Panc1 (cell line): ENCODE results near the gene EFNA5. TPM values are rescaled to one million over a fixed set of nuclear protein-coding genes. Genes with fewer than 3 reads are reported as not detected.

Source experiments
- ATAC-seq: fragments of 200-7000 bp; cut with Tn5 transposase; 2 replicates; pipeline ENCODE4 v1.9.1; 2020; ENCODE audit warnings: mild to moderate bottlenecking, moderate library complexity
- BruUV-seq: library from RNA; stranded (reverse); fragments of 400-500 nt; replicated peaks from 2 replicates; lab custom pipeline; 2021; lab: Mats Ljungman, UMichigan
- CTCF ChIA-PET: fragments of 300-600 bp; sonication (Branson Sonifier 250); formaldehyde crosslinking; loops from one replicate; lab custom pipeline; 2022; ENCODE audit warnings: antibody characterized with exemption; lab: Charles Lee
- POLR2A ChIA-PET: fragments of 300-600 bp; sonication (Branson Sonifier 250); formaldehyde crosslinking; loops from one replicate; lab custom pipeline; 2022; ENCODE audit warnings: antibody characterized with exemption; lab: Charles Lee
- DNase-seq: peaks from one replicate; pipeline ENCODE4 v3.0.0-alpha.2; 2010; ENCODE audit warnings: low read depth, low spot score
- H3K27ac ChIP-seq: 2 replicates; pipeline ENCODE4 v1.5.1; 2011; ENCODE audit warnings: mild to moderate bottlenecking, low read length, inconsistent platforms
- H3K27me3 ChIP-seq: fragments of 200-500 bp; sonication (Bioruptor generic); 2 replicates; pipeline ENCODE4 v1.6.0; 2014; ENCODE audit warnings: low read length, inconsistent platforms; ENCODE audit not compliant: control insufficient read depth, insufficient read depth
- H3K36me3 ChIP-seq: fragments of 200-500 bp; sonication (Bioruptor generic); 2 replicates; pipeline ENCODE4 v1.5.1; 2014; ENCODE audit warnings: inconsistent platforms, mild to moderate bottlenecking, low read length, moderate library complexity; ENCODE audit not compliant: control insufficient read depth, insufficient read depth
- H3K4me1 ChIP-seq: 2 replicates; pipeline ENCODE4 v1.5.1; 2011; ENCODE audit warnings: inconsistent platforms, mild to moderate bottlenecking, low read length, moderate library complexity; ENCODE audit not compliant: control insufficient read depth, insufficient read depth
- H3K4me3 ChIP-seq, 2 experiments: 2 replicates each; pipeline ENCODE4 v1.5.1; 2011 to 2012; ENCODE audit warnings: low read depth in 2 of 2, low read length in 2 of 2, mild to moderate bottlenecking in 2 of 2, inconsistent platforms in 1 of 2, moderate library complexity in 1 of 2
- H3K9me3 ChIP-seq: fragments of 200-500 bp; sonication (Bioruptor generic); 2 replicates; pipeline ENCODE4 v1.5.1; 2014; ENCODE audit warnings: low read depth, mild to moderate bottlenecking, inconsistent platforms, low read length, moderate library complexity; ENCODE audit not compliant: control insufficient read depth, insufficient read depth
- CTCF ChIP-seq: fragments of 450-650 bp; IDR thresholded peaks from 2 replicates; pipeline ENCODE4 v1.5.1; 2017; ENCODE audit warnings: mild to moderate bottlenecking
- POLR2AphosphoS5 ChIP-seq: IDR thresholded peaks from 2 replicates; pipeline ENCODE4 v1.6.1; 2012; ENCODE audit warnings: mild to moderate bottlenecking, low read depth, low read length, moderate library complexity
- REST ChIP-seq, 2 experiments: IDR thresholded peaks; 2 replicates each; pipeline ENCODE4 v1.6.1; 2011 to 2012; ENCODE audit warnings: low read depth in 2 of 2, control low read depth in 1 of 2, low read length in 1 of 2, mild to moderate bottlenecking in 1 of 2, moderate library complexity in 1 of 2; ENCODE audit not compliant: insufficient read depth in 1 of 2
- SIN3A ChIP-seq: IDR thresholded peaks from 2 replicates; pipeline ENCODE4 v1.6.1; 2012; ENCODE audit warnings: low read depth, mild to moderate bottlenecking, low read length, moderate library complexity, borderline replicate concordance; ENCODE audit not compliant: insufficient read depth
- TCF7L2 ChIP-seq: IDR thresholded peaks from 2 replicates; pipeline ENCODE4 v1.6.1; 2011; ENCODE audit warnings: mild to moderate bottlenecking, low read depth, low read length, inconsistent platforms
- in situ Hi-C: cut with HindIII; loops from 2 replicates; pipeline ENCODE4 v1.10.0; 2016; ENCODE audit warnings: low sequenced_read_pairs, low pct_unique_long_range_greater_than_20kb
- intact Hi-C: fragments of 100-400 bp; cut with micrococcal nuclease; formaldehyde crosslinking; loops from one replicate; pipeline ENCODE4 v1.10.0; 2022; ENCODE audit not compliant: unreplicated experiment
- total RNA-seq: library from RNA; stranded (reverse); gene quantifications from one replicate; pipeline ENCODE4 v1.2.1, GENCODE V29; 2021; ENCODE audit not compliant: unreplicated experiment

Gene EFNA5
- total RNA-seq, 1 experiment from 2014 or later: 30.5 TPM

GRCh38 chr5:107385708-107386107, 285.0 kb downstream of the EFNA5 start:
- H3K4me1 ChIP-seq: peaks cover 39% of the 10 kb centered on the region
- in situ Hi-C loops: no loop called here
- H3K27me3 ChIP-seq: no peaks in the 10 kb centered on the region
- TF ChIP-seq TCF7L2: no peak
- TF ChIP-seq REST (IDR thresholded peaks at IDR 0.05; ENCODE audit: insufficient read depth in 1 of 2, low read depth in 2 of 2, low read length in 1 of 2): no peak
- TF ChIP-seq CTCF: no peak
- no peak for TF ChIP-seq POLR2AphosphoS5
- no peak for TF ChIP-seq SIN3A
- ATAC-seq: no peak
- no peaks in the 10 kb centered on the region for H3K9me3 ChIP-seq
- DNase-seq: no peak
- CTCF ChIA-PET: no interaction called here
- H3K36me3 ChIP-seq: no peaks in the 10 kb centered on the region
- H3K4me3 ChIP-seq: no peak overlapping the region
- no peak overlapping the region for H3K27ac ChIP-seq
- POLR2A ChIA-PET: interaction anchor here (0.5 kb wide), 1 partner anchor 364 kb away, joined by 4 read pairs; no protein-coding TSS in a partner anchor
- BruUV-seq: no TSS peak
- intact Hi-C loops: no loop called here

GRCh38 chr5:107384256-107384655, 286.5 kb downstream of the EFNA5 start:
- POLR2A ChIA-PET: no interaction called here
- ATAC-seq: no peak
- intact Hi-C loops: no loop called here
- no peak for DNase-seq
- no peak for TF ChIP-seq REST (IDR thresholded peaks at IDR 0.05; ENCODE audit: insufficient read depth in 1 of 2, low read depth in 2 of 2, low read length in 1 of 2)
- no peak for TF ChIP-seq TCF7L2
- CTCF ChIA-PET: no interaction called here
- Histone ChIP-seq H3K27me3 (no peaks in the 10 kb centered on the region), H3K36me3 (no peaks in the 10 kb centered on the region), H3K27ac (no peak overlapping the region), H3K9me3 (no peaks in the 10 kb centered on the region), H3K4me3 (no peak overlapping the region), H3K4me1 (peaks cover 29% of the 10 kb centered on the region)
- in situ Hi-C loops: no loop called here
- no TSS peak for BruUV-seq
